GM12865 (cell line): Measurements from ENCODE around the gene RBL2.
"Not testable (repeated sequence)": the region's sequence is repeated elsewhere in the genome, so short reads cannot be mapped to it uniquely, and the experiment has no call there.

ENCODE experiments used
- DNase-seq: peaks from one replicate; pipeline ENCODE4 v3.0.0; 2010; ENCODE audit warnings: low read depth
- H3K4me3 ChIP-seq: 2 replicates; pipeline ENCODE4 v1.5.1; 2011; ENCODE audit warnings: mild to moderate bottlenecking, low read depth, low read length, control low read depth
- CTCF ChIP-seq: IDR thresholded peaks from 2 replicates; pipeline ENCODE4 v1.5.1; 2011; ENCODE audit warnings: low read length, control low read depth, low read depth, inconsistent platforms; ENCODE audit not compliant: insufficient read depth; ENCODE audit errors: missing control alignments

RBL2 gene

GRCh38 chr16:53530046-53530445 lies 95.8 kb downstream of the RBL2 start:
- TF ChIP-seq CTCF: no peak
- no peak for DNase-seq
- no peak overlapping the region for H3K4me3 ChIP-seq

DNA sequence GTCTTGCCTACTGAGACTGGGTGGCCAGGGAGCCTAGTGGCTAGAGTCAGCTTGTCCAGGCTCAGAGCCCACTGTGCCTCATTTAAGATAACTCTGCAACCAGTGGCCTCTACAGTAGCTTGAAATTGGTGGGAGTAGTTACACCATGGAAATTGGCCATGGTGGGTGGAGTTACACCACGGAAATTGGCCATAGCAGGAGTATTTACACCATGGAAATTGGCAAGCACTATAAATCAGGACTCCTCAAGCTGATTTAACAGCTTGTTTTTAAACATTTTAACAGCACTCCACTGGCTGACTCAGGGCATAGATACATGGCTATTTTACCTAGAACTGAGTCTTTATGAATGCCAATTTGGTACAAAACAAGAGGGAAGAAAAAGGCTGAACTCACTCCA lies 96.5 kb downstream of the RBL2 start:
- no peak for DNase-seq
- H3K4me3 ChIP-seq: no peak overlapping the region
- TF ChIP-seq CTCF: no peak

DNA sequence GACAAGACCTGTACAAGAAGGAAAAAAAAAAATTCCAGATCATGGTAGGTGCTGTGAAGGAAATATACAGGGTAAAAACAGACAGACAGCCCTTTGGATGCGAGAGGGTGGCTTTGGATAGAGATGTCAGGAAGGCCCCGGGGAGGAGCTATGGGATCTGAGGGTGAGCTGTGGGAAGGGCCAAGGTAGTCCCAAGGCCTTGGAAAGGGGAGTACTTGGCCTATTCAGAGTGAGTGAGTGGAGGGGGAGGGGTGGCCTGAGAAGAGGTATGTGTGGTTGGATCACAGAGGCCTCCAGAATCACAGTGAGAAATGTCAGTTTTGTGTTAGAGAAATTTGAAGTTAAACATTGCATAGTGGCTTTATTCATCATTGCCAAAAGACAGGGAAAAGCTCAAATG lies 99.9 kb downstream of the RBL2 start:
- no peak for DNase-seq
- H3K4me3 ChIP-seq: no peak overlapping the region
- no peak for TF ChIP-seq CTCF

GRCh38 chr16:53537626-53538025 lies 103.4 kb downstream of the RBL2 start:
- TF ChIP-seq CTCF: no peak
- DNase-seq: no peak
- no peak overlapping the region for H3K4me3 ChIP-seq

DNA sequence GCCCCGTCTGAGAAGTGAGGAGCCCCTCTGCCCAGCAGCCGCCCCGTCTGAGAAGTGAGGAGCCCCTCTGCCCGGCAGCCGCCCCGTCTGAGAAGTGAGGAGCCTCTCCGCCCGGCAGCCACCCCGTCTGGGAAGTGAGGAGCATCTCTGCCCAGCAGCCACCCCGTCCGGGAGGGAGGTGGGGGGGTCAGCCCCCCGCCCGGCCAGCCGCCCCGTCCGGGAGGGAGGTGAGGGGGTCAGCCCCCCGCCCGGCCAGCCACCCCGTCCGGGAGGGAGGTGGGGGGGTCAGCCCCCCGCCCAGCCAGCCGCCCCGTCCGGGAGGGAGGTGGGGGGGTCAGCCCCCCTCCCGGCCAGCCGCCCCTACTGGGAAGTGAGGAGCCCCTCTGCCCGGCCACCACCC lies 105.1 kb downstream of the RBL2 start:
- not testable (repeated sequence) for H3K4me3 ChIP-seq, DNase-seq

DNA sequence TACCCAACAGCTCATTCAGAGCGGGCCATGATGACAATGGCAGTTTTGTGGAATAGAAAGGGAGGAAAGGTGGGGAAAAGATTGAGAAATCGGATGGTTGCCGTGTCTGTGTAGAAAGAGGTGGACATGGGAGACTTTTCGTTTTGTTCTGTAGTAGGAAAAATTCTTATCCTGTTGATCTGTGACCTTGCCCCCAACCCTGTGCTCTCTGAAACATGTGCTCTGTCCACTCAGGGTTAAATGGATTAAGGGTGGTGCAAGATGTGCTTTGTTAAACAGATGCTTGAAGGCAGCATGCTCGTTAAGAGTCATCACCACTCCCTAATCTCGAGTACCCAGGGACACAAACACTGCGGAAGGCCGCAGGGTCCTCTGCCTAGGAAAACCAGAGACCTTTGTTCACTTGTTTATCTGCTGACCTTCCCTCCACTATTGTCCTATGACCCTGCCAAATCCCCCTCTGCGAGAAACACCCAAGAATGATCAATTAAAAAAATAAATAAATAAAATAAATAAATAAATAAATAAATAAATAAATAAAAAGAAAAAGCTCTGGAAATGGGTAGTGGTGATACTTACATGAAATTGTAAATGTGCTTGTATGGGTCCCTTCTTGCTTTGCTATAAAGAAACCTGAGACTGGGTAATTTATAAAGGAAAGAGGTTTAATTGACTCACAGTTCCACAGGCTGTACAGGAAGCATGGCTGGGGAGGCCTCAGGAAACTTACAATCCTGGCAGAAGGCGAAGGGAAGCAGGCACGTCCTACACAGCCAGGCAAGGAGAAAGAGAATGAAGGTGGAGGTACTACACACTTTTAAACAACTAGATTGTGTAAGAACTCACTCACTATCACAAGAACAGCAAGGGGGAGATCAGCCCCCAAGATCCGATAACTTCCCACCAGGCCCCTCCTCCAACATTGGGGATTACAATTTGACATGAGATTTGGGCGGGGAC lies 105.8 kb downstream of the RBL2 start:
- not testable (repeated sequence) for DNase-seq, H3K4me3 ChIP-seq
